ENCODE results near the gene GALNT3.

The GALNT3 gene

GRCh38 chr2:165766326-165766927, 27.6 kb downstream of the GALNT3 start:
- Histone ChIP-seq H3K9ac (ENCODE audit: low read depth, low read length) (no peak overlapping the region), H3K4me2 (ENCODE audit: insufficient read depth, low read length) (no peak overlapping the region), H3K4me1 (ENCODE audit: insufficient read depth, low read length) (no peaks in the 10 kb centered on the region), H3K27me3 (ENCODE audit: insufficient read depth, low read length, poor library complexity) (no peaks in the 10 kb centered on the region), H4K20me1 (ENCODE audit: insufficient read depth, low read length) (no peaks in the 10 kb centered on the region), H3K9me3 (ENCODE audit: insufficient read depth, low read length, severe bottlenecking) (no peaks in the 10 kb centered on the region), H3K4me3 (ENCODE audit: low read depth in 1 of 2, low read length in 2 of 2) (no peak overlapping the region), H3K36me3 (ENCODE audit: insufficient read depth, low read length) (no peaks in the 10 kb centered on the region), H3K79me2 (ENCODE audit: insufficient read depth, low read length) (no peaks in the 10 kb centered on the region), H3K27ac (ENCODE audit: low read length) (no peak overlapping the region), H2AFZ (ENCODE audit: low read depth, low read length) (no peak overlapping the region)
- no peak for ATAC-seq (ENCODE audit: insufficient read depth, low read depth)
- no peak for DNase-seq
- no peak for TF ChIP-seq CTCF (IDR thresholded peaks at IDR 0.05; ENCODE audit: borderline replicate concordance, extremely low read depth, low read length, poor library complexity, severe bottlenecking)
- no peak for TF ChIP-seq EZH2 (IDR thresholded peaks at IDR 0.05; ENCODE audit: borderline replicate concordance, low read depth, low read length, severe bottlenecking)

- Histone ChIP-seq H3K4me1 (ENCODE audit: insufficient read depth, low read length) (no peaks in the 10 kb centered on the region), H4K20me1 (ENCODE audit: insufficient read depth, low read length) (no peaks in the 10 kb centered on the region), H3K4me3 (ENCODE audit: low read depth in 1 of 2, low read length in 2 of 2) (no peak overlapping the region), H3K9me3 (ENCODE audit: insufficient read depth, low read length, severe bottlenecking) (no peaks in the 10 kb centered on the region), H3K27ac (ENCODE audit: low read length) (no peak overlapping the region), H3K9ac (ENCODE audit: low read depth, low read length) (no peak overlapping the region), H3K4me2 (ENCODE audit: insufficient read depth, low read length) (no peak overlapping the region), H3K36me3 (ENCODE audit: insufficient read depth, low read length) (no peaks in the 10 kb centered on the region), H3K27me3 (ENCODE audit: insufficient read depth, low read length, poor library complexity) (no peaks in the 10 kb centered on the region), H3K79me2 (ENCODE audit: insufficient read depth, low read length) (no peaks in the 10 kb centered on the region), H2AFZ (ENCODE audit: low read depth, low read length) (no peak overlapping the region)
- TF ChIP-seq EZH2 (IDR thresholded peaks at IDR 0.05; ENCODE audit: borderline replicate concordance, low read depth, low read length, severe bottlenecking) = no peak
- no peak for TF ChIP-seq CTCF (IDR thresholded peaks at IDR 0.05; ENCODE audit: borderline replicate concordance, extremely low read depth, low read length, poor library complexity, severe bottlenecking)
- no peak for ATAC-seq (ENCODE audit: insufficient read depth, low read depth)
- no peak for DNase-seq
These were observed 31.3 kb downstream of the GALNT3 start for GRCh38 chr2:165762723-165763122.

GRCh38 chr2:165757906-165758675, 36.0 kb downstream of the GALNT3 start:
- Histone ChIP-seq H3K9me3 (ENCODE audit: insufficient read depth, low read length, severe bottlenecking) (no peaks in the 10 kb centered on the region), H3K4me1 (ENCODE audit: insufficient read depth, low read length) (no peaks in the 10 kb centered on the region), H3K4me3 (ENCODE audit: low read depth in 1 of 2, low read length in 2 of 2) (no peak overlapping the region), H3K36me3 (ENCODE audit: insufficient read depth, low read length) (no peaks in the 10 kb centered on the region), H3K27me3 (ENCODE audit: insufficient read depth, low read length, poor library complexity) (no peaks in the 10 kb centered on the region), H3K9ac (ENCODE audit: low read depth, low read length) (no peak overlapping the region), H3K27ac (ENCODE audit: low read length) (no peak overlapping the region), H3K79me2 (ENCODE audit: insufficient read depth, low read length) (no peaks in the 10 kb centered on the region), H4K20me1 (ENCODE audit: insufficient read depth, low read length) (no peaks in the 10 kb centered on the region), H3K4me2 (ENCODE audit: insufficient read depth, low read length) (no peak overlapping the region), H2AFZ (ENCODE audit: low read depth, low read length) (no peak overlapping the region)
- ATAC-seq (ENCODE audit: insufficient read depth, low read depth) (no peak), DNase-seq (no peak)
- TF ChIP-seq EZH2 (IDR thresholded peaks at IDR 0.05; ENCODE audit: borderline replicate concordance, low read depth, low read length, severe bottlenecking) = no peak
- TF ChIP-seq CTCF (IDR thresholded peaks at IDR 0.05; ENCODE audit: borderline replicate concordance, extremely low read depth, low read length, poor library complexity, severe bottlenecking) = no peak

All from DND-41 (cell line).